Adrenal gland (tissue), 5 donors: ENCODE data around the gene FUCA2.

ENCODE experiments used
- CTCF ChIP-seq, 6 experiments: fragments of 450-650 bp in 4 of 6; fragments of 200-600 bp in 2 of 6; sonication (generic) in 1 of 6; IDR thresholded peaks; 1 replicate in 5 of 6; 2 replicates in 1 of 6; pipeline versions ENCODE4 v1.5.1 to v1.8.0; 2016 to 2021; ENCODE audit warnings: antibody characterized with exemption in 6 of 6, mild to moderate bottlenecking in 2 of 6, moderate library complexity in 1 of 6
- POLR2A ChIP-seq, 2 donors: fragments of 450-650 bp; IDR thresholded peaks; one replicate each; pipeline ENCODE4 v1.6.1; 2017; ENCODE audit warnings: antibody characterized with exemption in 2 of 2, mild to moderate bottlenecking in 2 of 2, moderate library complexity in 1 of 2
- donor health status: DM: no; HTN: no; CAD: no.

GRCh38 chr6:143542888-143543287, 31.4 kb upstream of the FUCA2 start:
- TF ChIP-seq CTCF (IDR thresholded peaks at IDR 0.05) (no peak), POLR2A (IDR thresholded peaks at IDR 0.05) (no peak)
